ENCODE results near the gene DHRS9. TPM values are rescaled to one million over a fixed set of nuclear protein-coding genes. Genes with fewer than 3 reads are reported as not detected.

Gene DHRS9
- total RNA-seq, 1 donor from 2014 or later, result not detected

DNA sequence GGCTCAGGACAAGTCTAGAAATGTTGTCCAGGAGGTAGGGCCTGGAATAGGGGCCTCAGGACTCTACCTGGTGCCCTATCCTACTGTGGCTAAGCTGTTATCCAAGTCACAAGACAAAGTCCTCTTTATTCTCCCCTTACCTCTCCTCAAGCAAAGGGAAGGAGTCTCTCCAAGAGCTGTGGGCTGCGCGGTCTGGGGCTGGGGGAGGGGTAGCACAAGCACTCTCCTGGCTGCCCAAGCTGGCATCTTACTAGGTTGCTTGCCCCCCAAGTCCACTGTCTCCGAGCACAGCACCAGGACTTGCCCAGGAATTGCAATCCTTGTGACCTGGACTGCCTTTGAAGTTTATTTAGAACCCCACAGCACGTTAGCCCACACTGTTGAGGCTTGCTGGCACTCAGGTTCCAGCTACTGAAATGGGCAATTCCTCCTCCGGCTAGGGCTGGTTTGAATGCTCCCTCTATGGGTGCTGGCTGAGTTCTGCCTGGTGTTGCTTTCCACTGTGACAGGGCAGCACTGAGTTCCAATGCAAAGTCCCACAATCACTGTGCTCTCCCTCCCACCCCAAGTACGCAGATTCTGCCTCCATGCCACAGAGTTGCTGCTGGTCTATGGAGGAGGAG is 18.5 kb downstream of the DHRS9 start:
- Histone ChIP-seq H3K27me3 (no peaks in the 10 kb centered on the region), H3K4me3 (no peak overlapping the region), H3K27ac (no peak overlapping the region), H3K9me3 (no peaks in the 10 kb centered on the region), H3K36me3 (no peaks in the 10 kb centered on the region), H3K4me1 (no peaks in the 10 kb centered on the region)
- TF ChIP-seq, protein P1, sequence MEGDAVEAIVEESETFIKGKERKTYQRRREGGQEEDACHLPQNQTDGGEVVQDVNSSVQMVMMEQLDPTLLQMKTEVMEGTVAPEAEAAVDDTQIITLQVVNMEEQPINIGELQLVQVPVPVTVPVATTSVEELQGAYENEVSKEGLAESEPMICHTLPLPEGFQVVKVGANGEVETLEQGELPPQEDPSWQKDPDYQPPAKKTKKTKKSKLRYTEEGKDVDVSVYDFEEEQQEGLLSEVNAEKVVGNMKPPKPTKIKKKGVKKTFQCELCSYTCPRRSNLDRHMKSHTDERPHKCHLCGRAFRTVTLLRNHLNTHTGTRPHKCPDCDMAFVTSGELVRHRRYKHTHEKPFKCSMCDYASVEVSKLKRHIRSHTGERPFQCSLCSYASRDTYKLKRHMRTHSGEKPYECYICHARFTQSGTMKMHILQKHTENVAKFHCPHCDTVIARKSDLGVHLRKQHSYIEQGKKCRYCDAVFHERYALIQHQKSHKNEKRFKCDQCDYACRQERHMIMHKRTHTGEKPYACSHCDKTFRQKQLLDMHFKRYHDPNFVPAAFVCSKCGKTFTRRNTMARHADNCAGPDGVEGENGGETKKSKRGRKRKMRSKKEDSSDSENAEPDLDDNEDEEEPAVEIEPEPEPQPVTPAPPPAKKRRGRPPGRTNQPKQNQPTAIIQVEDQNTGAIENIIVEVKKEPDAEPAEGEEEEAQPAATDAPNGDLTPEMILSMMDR (IDR thresholded peaks at IDR 0.05), result no peak
- TF ChIP-seq POLR2A (IDR thresholded peaks at IDR 0.05) (no peak), POLR2AphosphoS5 (IDR thresholded peaks at IDR 0.05; ENCODE audit: insufficient read depth in 1 of 2, low read depth in 1 of 2) (no peak)
- intact Hi-C loops (cut with DNase I), result no loop called here
- no peak for DNase-seq (ENCODE audit: extremely low spot score in 2 of 2)

DNA sequence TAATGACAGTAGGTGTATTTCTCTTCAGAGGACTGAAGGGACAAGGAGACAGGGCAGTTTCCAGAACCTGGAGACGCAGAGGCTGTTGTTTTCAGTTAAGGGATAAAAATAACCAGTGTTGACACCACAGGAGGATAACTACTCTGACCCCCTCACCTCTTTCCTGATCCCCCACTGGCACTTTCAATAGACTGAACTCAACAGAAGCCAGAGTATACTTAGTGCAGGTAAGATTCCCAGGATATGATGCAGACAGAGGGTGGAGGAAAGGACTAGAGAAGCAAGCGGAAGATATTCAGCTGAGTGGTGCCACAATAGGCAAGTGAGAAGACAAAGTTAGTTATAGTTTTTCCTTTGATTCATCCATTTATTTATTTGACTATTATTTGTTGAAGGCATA is 19.8 kb downstream of the DHRS9 start:
- intact Hi-C loops (cut with DNase I), result no loop called here
- H3K36me3 ChIP-seq, result no peaks in the 10 kb centered on the region
- H3K27ac ChIP-seq, result no peak overlapping the region
- no peaks in the 10 kb centered on the region for H3K9me3 ChIP-seq
- H3K4me1 ChIP-seq, result no peaks in the 10 kb centered on the region
- H3K27me3 ChIP-seq, result no peaks in the 10 kb centered on the region
- TF ChIP-seq, protein P1 (IDR thresholded peaks at IDR 0.05), result no peak
- TF ChIP-seq POLR2AphosphoS5 (IDR thresholded peaks at IDR 0.05; ENCODE audit: insufficient read depth in 1 of 2, low read depth in 1 of 2) (no peak), POLR2A (IDR thresholded peaks at IDR 0.05) (no peak)
- H3K4me3 ChIP-seq, result no peak overlapping the region
- no peak for DNase-seq (ENCODE audit: extremely low spot score in 2 of 2)

DNA sequence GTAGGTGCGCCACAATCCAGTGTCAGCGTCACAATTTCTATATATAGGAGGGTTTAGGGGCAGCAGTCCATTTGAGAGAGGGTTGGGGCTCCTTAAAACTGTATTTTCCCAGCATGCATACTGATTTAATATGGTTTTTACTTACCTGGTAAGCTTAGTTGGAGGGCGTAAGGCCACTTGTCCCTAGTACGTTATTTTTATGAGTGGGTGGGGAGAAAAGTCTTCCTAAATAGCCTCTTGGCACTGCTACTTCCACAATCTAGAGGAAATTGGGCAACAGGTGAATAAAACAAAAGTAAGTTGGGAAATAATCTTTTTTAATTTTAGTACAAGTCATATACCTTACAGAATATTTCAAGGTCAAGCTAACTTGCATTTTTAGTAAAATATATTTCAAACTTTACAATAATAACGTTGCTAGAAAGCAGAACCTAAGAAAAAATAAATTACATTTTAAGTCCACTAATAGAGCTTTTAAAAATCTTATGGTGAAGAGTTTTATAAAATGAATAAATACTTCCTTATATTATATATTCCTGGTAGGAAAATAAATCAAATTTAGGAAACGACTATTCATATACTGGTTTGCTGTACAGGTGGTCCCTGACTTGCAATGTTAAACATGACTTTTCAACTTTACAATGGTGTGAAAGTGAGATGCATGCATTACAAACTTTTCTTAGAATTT is 20.9 kb downstream of the DHRS9 start:
- Histone ChIP-seq H3K9me3 (no peaks in the 10 kb centered on the region), H3K27ac (no peak overlapping the region), H3K4me3 (no peak overlapping the region), H3K27me3 (no peaks in the 10 kb centered on the region), H3K36me3 (no peaks in the 10 kb centered on the region), H3K4me1 (no peaks in the 10 kb centered on the region)
- DNase-seq (ENCODE audit: extremely low spot score in 2 of 2), result no peak
- intact Hi-C loops (cut with DNase I), result no loop called here
- TF ChIP-seq, protein P1 (IDR thresholded peaks at IDR 0.05), result no peak
- TF ChIP-seq POLR2AphosphoS5 (IDR thresholded peaks at IDR 0.05; ENCODE audit: insufficient read depth in 1 of 2, low read depth in 1 of 2), result no peak
- no peak for TF ChIP-seq POLR2A (IDR thresholded peaks at IDR 0.05)

DNA sequence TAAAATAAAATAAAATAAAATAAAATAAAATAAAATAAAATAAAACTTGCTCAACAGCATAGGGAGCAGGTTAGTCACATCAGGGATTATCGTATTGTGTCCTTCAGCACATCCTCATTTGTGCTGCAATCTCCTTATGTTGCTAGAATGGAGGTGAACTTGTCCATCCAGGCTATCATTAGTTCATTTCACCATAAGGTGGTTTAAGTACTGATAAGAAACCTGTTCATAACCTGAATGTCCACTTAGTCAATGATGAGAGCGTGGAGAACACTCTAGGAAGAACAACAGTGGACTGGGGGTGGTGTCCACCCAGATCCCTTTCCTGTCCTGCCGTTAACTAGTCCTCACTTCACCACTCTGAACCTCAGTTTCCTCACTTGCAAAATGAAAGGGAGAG is 21.9 kb downstream of the DHRS9 start:
- intact Hi-C loops (cut with DNase I), result no loop called here
- no peaks in the 10 kb centered on the region for H3K9me3 ChIP-seq
- no peaks in the 10 kb centered on the region for H3K36me3 ChIP-seq
- H3K27ac ChIP-seq, result no peak overlapping the region
- H3K4me1 ChIP-seq, result peaks cover 8% of the 10 kb centered on the region
- no peak for DNase-seq (ENCODE audit: extremely low spot score in 2 of 2)
- no peaks in the 10 kb centered on the region for H3K27me3 ChIP-seq
- no peak overlapping the region for H3K4me3 ChIP-seq
- TF ChIP-seq POLR2AphosphoS5 (IDR thresholded peaks at IDR 0.05; ENCODE audit: insufficient read depth in 1 of 2, low read depth in 1 of 2), result no peak
- no peak for TF ChIP-seq POLR2A (IDR thresholded peaks at IDR 0.05)
- TF ChIP-seq, protein P1 (IDR thresholded peaks at IDR 0.05), result no peak
